ENCODE measurements around the gene WDR86.

- no peak for TF ChIP-seq POLR2A (IDR thresholded peaks at IDR 0.05)
- TF ChIP-seq CTCF (IDR thresholded peaks at IDR 0.05): no peak
These were observed 15.0 kb upstream of the WDR86 start for GRCh38 chr7:151424799-151425198.
